IMR-90 (cell line): Measurements from ENCODE around the gene TUBGCP6. TPM values are rescaled to one million over a fixed set of nuclear protein-coding genes. Genes with fewer than 3 reads are reported as not detected.

Source experiments
- ATAC-seq: fragments of 200-7000 bp; cut with Tn5 transposase; 2 replicates; pipeline ENCODE4 v1.9.1; 2020; ENCODE audit warnings: low read depth, mild to moderate bottlenecking, moderate library complexity
- BruUV-seq: library from RNA; stranded (reverse); fragments of 400-500 nt; replicated peaks from 2 replicates; lab custom pipeline; 2021; lab: Mats Ljungman, UMichigan
- CTCF ChIA-PET: fragments of 300-600 bp; formaldehyde crosslinking; extraction: SDS; loops from one replicate; lab custom pipeline; 2021; ENCODE audit warnings: antibody characterized with exemption; lab: Yijun Ruan, JAX
- POLR2A ChIA-PET: fragments of 300-600 bp; sonication (Branson Sonifier 250); formaldehyde crosslinking; loops from one replicate; lab custom pipeline; 2022; ENCODE audit warnings: antibody characterized with exemption; ENCODE audit not compliant: unreplicated experiment; lab: Charles Lee
- DNase-seq: peaks from one replicate; pipeline ENCODE4 v3.0.0; 2013
- H2AFZ ChIP-seq: replicated peaks from 2 replicates; pipeline ENCODE3; 2013; ENCODE audit warnings: low read length, mild to moderate bottlenecking; ENCODE audit not compliant: poor library complexity
- H2AK5ac ChIP-seq: 2 replicates; pipeline ENCODE4 v1.6.1; 2013; ENCODE audit warnings: low read depth, low read length, inconsistent platforms
- H2AK9ac ChIP-seq: replicated peaks from 2 replicates; pipeline ENCODE3; 2013; ENCODE audit warnings: mild to moderate bottlenecking, low read depth, low read length, moderate library complexity; ENCODE audit not compliant: poor library complexity
- H2BK120ac ChIP-seq: 2 replicates; pipeline ENCODE4 v1.6.1; 2013; ENCODE audit warnings: low read depth, low read length, inconsistent platforms
- H2BK15ac ChIP-seq: 3 replicates; pipeline ENCODE4 v1.6.1; 2013; ENCODE audit warnings: low read depth, low read length, inconsistent platforms
- H2BK20ac ChIP-seq: 2 replicates; pipeline ENCODE4 v1.6.1; 2013; ENCODE audit warnings: low read depth, mild to moderate bottlenecking, inconsistent platforms, low read length, moderate library complexity
- H2BK5ac ChIP-seq: 2 replicates; pipeline ENCODE4 v1.6.1; 2013; ENCODE audit warnings: mild to moderate bottlenecking, low read depth, low read length, inconsistent platforms; ENCODE audit not compliant: poor library complexity, severe bottlenecking
- H3K14ac ChIP-seq: replicated peaks from 2 replicates; pipeline ENCODE4 v1.6.1; 2013; ENCODE audit warnings: low read depth, low read length, inconsistent platforms
- H3K18ac ChIP-seq: 2 replicates; pipeline ENCODE4 v1.6.1; 2013; ENCODE audit warnings: low read depth, low read length, control low read depth
- H3K23ac ChIP-seq: 2 replicates; pipeline ENCODE4 v1.6.1; 2013; ENCODE audit warnings: low read depth, low read length, inconsistent platforms
- H3K27ac ChIP-seq: 2 replicates; pipeline ENCODE4 v1.5.1; 2013; ENCODE audit warnings: mild to moderate bottlenecking, control low read depth, low read length; ENCODE audit not compliant: insufficient read depth
- H3K27me3 ChIP-seq: 2 replicates; pipeline ENCODE4 v1.6.1; 2013; ENCODE audit warnings: low read length; ENCODE audit not compliant: control insufficient read depth, insufficient read depth
- H3K36me3 ChIP-seq: 2 replicates; pipeline ENCODE4 v1.6.1; 2013; ENCODE audit warnings: low read length, mixed read lengths; ENCODE audit not compliant: control insufficient read depth, insufficient read depth
- H3K4ac ChIP-seq: 2 replicates; pipeline ENCODE4 v1.6.1; 2013; ENCODE audit warnings: low read depth, low read length, inconsistent platforms
- H3K4me1 ChIP-seq: 2 replicates; pipeline ENCODE4 v1.6.1; 2013; ENCODE audit warnings: low read length, mixed read lengths; ENCODE audit not compliant: control insufficient read depth, insufficient read depth
- H3K4me2 ChIP-seq: 2 replicates; pipeline ENCODE4 v1.6.1; 2013; ENCODE audit warnings: low read depth, mild to moderate bottlenecking, control low read depth, low read length, moderate library complexity
- H3K4me3 ChIP-seq: 2 replicates; pipeline ENCODE4 v1.5.1; 2013; ENCODE audit warnings: low read depth, mild to moderate bottlenecking, control low read depth, low read length, moderate library complexity; ENCODE audit not compliant: insufficient read depth
- H3K56ac ChIP-seq: 2 replicates; pipeline ENCODE4 v1.6.1; 2013; ENCODE audit warnings: low read length, inconsistent platforms; ENCODE audit not compliant: insufficient read depth; ENCODE audit errors: extremely low read depth
- H3K79me1 ChIP-seq, 2 experiments: 2 replicates each; pipeline ENCODE4 v1.6.1; 2013; ENCODE audit warnings: low read length in 2 of 2, inconsistent platforms in 1 of 2, low read depth in 1 of 2
- H3K9ac ChIP-seq: 2 replicates; pipeline ENCODE4 v1.6.1; 2013; ENCODE audit warnings: low read depth, low read length, control low read depth
- H3K9me1 ChIP-seq: 2 replicates; pipeline ENCODE4 v1.6.1; 2013; ENCODE audit warnings: low read length, inconsistent platforms; ENCODE audit not compliant: insufficient read depth
- H3K9me3 ChIP-seq: 2 replicates; pipeline ENCODE4 v1.6.1; 2013; ENCODE audit warnings: low read length; ENCODE audit not compliant: control insufficient read depth, insufficient read depth
- H4K20me1 ChIP-seq: 2 replicates; pipeline ENCODE4 v1.6.1; 2013; ENCODE audit warnings: low read length, inconsistent platforms; ENCODE audit not compliant: insufficient read depth
- H4K5ac ChIP-seq: 2 replicates; pipeline ENCODE4 v1.6.1; 2013; ENCODE audit warnings: mild to moderate bottlenecking, low read depth, low read length, control low read depth
- H4K8ac ChIP-seq, 2 experiments: 2 replicates each; pipeline ENCODE4 v1.6.1; 2013; ENCODE audit warnings: low read depth in 2 of 2, low read length in 2 of 2, control low read depth in 1 of 2, inconsistent platforms in 1 of 2
- H4K91ac ChIP-seq: 2 replicates; pipeline ENCODE4 v1.6.1; 2013; ENCODE audit warnings: low read depth, low read length, inconsistent platforms; ENCODE audit not compliant: insufficient read depth
- CEBPB ChIP-seq: IDR thresholded peaks from 2 replicates; pipeline ENCODE4 v1.6.1; 2012; ENCODE audit warnings: low read depth, low read length, improper control_type of control experiment
- CHD1 ChIP-seq: IDR thresholded peaks from 2 replicates; pipeline ENCODE4 v1.6.1; 2012; ENCODE audit warnings: low read depth, low read length, improper control_type of control experiment
- CTCF ChIP-seq: conservative IDR thresholded peaks from 2 replicates; pipeline ENCODE4 v1.5.1; 2012; ENCODE audit warnings: mild to moderate bottlenecking, low read depth, low read length, improper control_type of control experiment
- ELK1 ChIP-seq: fragments of 150-350 bp; IDR thresholded peaks from 2 replicates; pipeline ENCODE4 v1.6.1; 2016; ENCODE audit warnings: low read depth, mild to moderate bottlenecking, low read length, moderate library complexity, borderline replicate concordance
- MAFK ChIP-seq: IDR thresholded peaks from 2 replicates; pipeline ENCODE4 v1.6.1; 2012; ENCODE audit warnings: low read depth, low read length, improper control_type of control experiment
- MAZ ChIP-seq: IDR thresholded peaks from 2 replicates; pipeline ENCODE4 v1.6.1; 2012; ENCODE audit warnings: low read depth, mild to moderate bottlenecking, low read length, improper control_type of control experiment, moderate library complexity, borderline replicate concordance
- NFE2L2 ChIP-seq: fragments of 150-350 bp; IDR thresholded peaks from 2 replicates; pipeline ENCODE4 v1.6.1; 2016; ENCODE audit warnings: low read depth, mild to moderate bottlenecking, low read length
- POLR2A ChIP-seq: IDR thresholded peaks from 2 replicates; pipeline ENCODE4 v1.6.1; 2012; ENCODE audit warnings: mild to moderate bottlenecking, low read depth, low read length
- RCOR1 ChIP-seq: IDR thresholded peaks from 2 replicates; pipeline ENCODE4 v1.6.1; 2012; ENCODE audit warnings: mild to moderate bottlenecking, low read length, improper control_type of control experiment; ENCODE audit not compliant: insufficient replicate concordance
- RFX5 ChIP-seq: IDR thresholded peaks from 2 replicates; pipeline ENCODE4 v1.8.0; 2012; ENCODE audit warnings: low read depth, mild to moderate bottlenecking, low read length, moderate library complexity
- SMC3 ChIP-seq: fragments of 150-350 bp; IDR thresholded peaks from 2 replicates; pipeline ENCODE4 v1.6.1; 2016; ENCODE audit warnings: low read depth, mild to moderate bottlenecking, antibody characterized with exemption, low read length, moderate library complexity
- WGBS, 2 experiments: methylation state at CpG; one replicate each; pipeline versions ENCODE4 v1.1.5 to v1.1.7; 2013; ENCODE audit warnings: missing lambda C conversion rate in 2 of 2; ENCODE audit not compliant: insufficient read length in 1 of 2; ENCODE audit errors: extremely low coverage in 2 of 2; 5-methylcytosine and 5-hydroxymethylcytosine counted together
- dilution Hi-C: fragments of 300-500 bp; cut with HindIII; formaldehyde crosslinking; loops from one replicate; pipeline ENCODE4 v1.14.3; 2018; ENCODE audit warnings: low sequenced_read_pairs; ENCODE audit not compliant: unreplicated experiment
- in situ Hi-C: fragments of 300-500 bp; cut with MboI; formaldehyde crosslinking; loops from 3 replicates; pipeline ENCODE4 v1.14.3; 2019; ENCODE audit warnings: low sequenced_read_pairs, inconsistent platforms, mixed read lengths
- intact Hi-C: fragments of 100-400 bp; cut with micrococcal nuclease; formaldehyde crosslinking; loops from 2 replicates; pipeline ENCODE4 v1.10.0; 2022
- polyA plus RNA-seq, 3 experiments: library from polyadenylated mRNA; depleted of rRNA; stranded (reverse); fragments of >200 nt; gene quantifications; 2 replicates each; pipeline ENCODE4 v1.2.3, GENCODE V29; 2012; ENCODE audit warnings: low replicate concordance in 1 of 3
- total RNA-seq: library from RNA; depleted of rRNA; stranded (reverse); fragments of >200 nt; gene quantifications from 2 replicates; pipeline ENCODE4 v1.2.3, GENCODE V29; 2012
- TF ChIP-seq, protein P1 (sequence below): fragments of 150-350 bp; IDR thresholded peaks from 2 replicates; pipeline ENCODE4 v1.6.1; 2017; ENCODE audit warnings: mild to moderate bottlenecking, antibody characterized with exemption, low read length, low read depth

Gene TUBGCP6
- total and polyA plus RNA-seq, 2 of the 4 experiments (the other 2 are of a cell fraction), result 10.8 to 28.6 TPM

- TF ChIP-seq SMC3, result no peak
- TF ChIP-seq POLR2A, result no peak
These were observed 47.6 kb downstream of the TUBGCP6 start (continued) for GRCh38 chr22:50197000-50197800.

- H3K4me1 ChIP-seq, result peaks cover under 1% of the 10 kb centered on the region; the same call in 1 of the 2 replicates
- TF ChIP-seq POLR2A (no peak), RFX5 (no peak), MAFK (no peak), CEBPB (no peak), MAZ (no peak), NFE2L2 (no peak), CTCF (no peak), CHD1 (no peak), ELK1 (no peak), RCOR1 (no peak)
- TF ChIP-seq, protein P1, sequence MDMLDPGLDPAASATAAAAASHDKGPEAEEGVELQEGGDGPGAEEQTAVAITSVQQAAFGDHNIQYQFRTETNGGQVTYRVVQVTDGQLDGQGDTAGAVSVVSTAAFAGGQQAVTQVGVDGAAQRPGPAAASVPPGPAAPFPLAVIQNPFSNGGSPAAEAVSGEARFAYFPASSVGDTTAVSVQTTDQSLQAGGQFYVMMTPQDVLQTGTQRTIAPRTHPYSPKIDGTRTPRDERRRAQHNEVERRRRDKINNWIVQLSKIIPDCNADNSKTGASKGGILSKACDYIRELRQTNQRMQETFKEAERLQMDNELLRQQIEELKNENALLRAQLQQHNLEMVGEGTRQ, result no peak
These were observed 48.6 kb downstream of the TUBGCP6 start for GRCh38 chr22:50196256-50196655.

More at GRCh38 chr22:50196256-50196655, 48.6 kb downstream of the TUBGCP6 start:
- peaks cover 7 to 32% of the 10 kb centered on the region in 2 experiments; a peak in 3 of 4 replicates for H3K79me1 ChIP-seq
- no peak overlapping the region for H3K4me3 ChIP-seq
- peaks cover 34% of the 10 kb centered on the region for H3K36me3 ChIP-seq
- no peak overlapping the region for H4K5ac ChIP-seq
- 0 out of 2 replicates have a peak, but pooled peaks cover 1% of the 10 kb centered on the region for H3K9me1 ChIP-seq
- no peak overlapping the region for H2AK5ac ChIP-seq
- H2AFZ ChIP-seq, result no peak overlapping the region
- no peak overlapping the region for H2AK9ac ChIP-seq
- H2BK15ac ChIP-seq, result no peak overlapping the region
- peaks cover 17% of the 10 kb centered on the region for H4K20me1 ChIP-seq
- no peak overlapping the region for H3K23ac ChIP-seq
- no peak overlapping the region for H2BK20ac ChIP-seq
- POLR2A ChIA-PET, result interaction anchor here (0.6 kb wide), 1 partner anchor 19 kb away, joined by 3 read pairs; no protein-coding TSS in a partner anchor
- H2BK120ac ChIP-seq, result no peak overlapping the region
- H4K8ac ChIP-seq, result no peak overlapping the region
- DNase-seq, result no peak
- dilution Hi-C loops, result no loop called here
- H3K18ac ChIP-seq, result no peak overlapping the region
- WGBS, 2 experiments, result 79% methylated on average over 3 of the region's 18 CpGs; no CpG with 5 or more reads in 1 of the 2 experiments
- no peak overlapping the region for H3K4me2 ChIP-seq
- no TSS peak for BruUV-seq
- H4K91ac ChIP-seq, result no peak overlapping the region
- H3K4ac ChIP-seq, result no peak overlapping the region
- intact Hi-C loops, result no loop called here
- no peak overlapping the region for H3K14ac ChIP-seq
- no peak overlapping the region for H3K27ac ChIP-seq
- no peak overlapping the region for H2BK5ac ChIP-seq
- CTCF ChIA-PET, result no interaction called here
- H3K27me3 ChIP-seq, result no peaks in the 10 kb centered on the region
- in situ Hi-C loops, result no loop called here
- ATAC-seq, result no peak
- no peak overlapping the region for H3K9ac ChIP-seq
- H3K56ac ChIP-seq, result no peak overlapping the region
- no peaks in the 10 kb centered on the region for H3K9me3 ChIP-seq
